IPS DF 6.9 (cell line): ENCODE results near the gene KCNK13.
A peak's percentile ranks its signal among the peaks of the same experiment; 100 is the strongest.

ENCODE experiments used
- DNase-seq: peaks from one replicate; pipeline ENCODE4 v3.0.0-alpha.2; 2013; ENCODE audit warnings: low read depth, low spot score
- H3K27ac ChIP-seq: one replicate; pipeline ENCODE4 v1.5.1; 2013; ENCODE audit warnings: low read length, control low read depth
- H3K27me3 ChIP-seq: 2 replicates; pipeline ENCODE4 v1.6.1; 2013; ENCODE audit warnings: mild to moderate bottlenecking, low read length; ENCODE audit not compliant: control insufficient read depth, insufficient read depth
- H3K36me3 ChIP-seq: 2 replicates; pipeline ENCODE4 v1.6.1; 2013; ENCODE audit warnings: low read length; ENCODE audit not compliant: control insufficient read depth, insufficient read depth
- H3K4me1 ChIP-seq: 2 replicates; pipeline ENCODE4 v1.6.1; 2013; ENCODE audit warnings: low read length; ENCODE audit not compliant: control insufficient read depth, insufficient read depth
- H3K4me3 ChIP-seq: 2 replicates; pipeline ENCODE4 v1.5.1; 2013; ENCODE audit warnings: mild to moderate bottlenecking, low read length
- H3K9me3 ChIP-seq: 2 replicates; pipeline ENCODE4 v1.6.1; 2013; ENCODE audit warnings: low read length, inconsistent platforms; ENCODE audit not compliant: control insufficient read depth, insufficient read depth
- WGBS: extraction: QIAGEN DNeasy Blood & Tissue Kit; methylation state at CpG from one replicate; pipeline ENCODE4 v1.1.7; 2013; ENCODE audit warnings: mixed read lengths, missing lambda C conversion rate; ENCODE audit not compliant: insufficient read length, insufficient coverage; 5-methylcytosine and 5-hydroxymethylcytosine counted together

KCNK13 gene

GRCh38 chr14:90095096-90095495, 33.3 kb downstream of the KCNK13 start:
- DNase-seq, result no peak
- Histone ChIP-seq H3K27me3 (no peaks in the 10 kb centered on the region), H3K4me1 (peaks cover 3% of the 10 kb centered on the region; the same call in 1 of the 2 replicates), H3K9me3 (no peaks in the 10 kb centered on the region), H3K27ac (no peak overlapping the region), H3K4me3 (no peak overlapping the region), H3K36me3 (no peaks in the 10 kb centered on the region)
- whole genome bisulfite sequencing, result no CpG with 5 or more reads among the region's 4 CpGs

GRCh38 chr14:90096566-90096965, 34.8 kb downstream of the KCNK13 start:
- H3K4me3 ChIP-seq, result no peak overlapping the region
- H3K9me3 ChIP-seq, result no peaks in the 10 kb centered on the region
- H3K4me1 ChIP-seq, result peaks cover 3% of the 10 kb centered on the region; the same call in 1 of the 2 replicates
- no peaks in the 10 kb centered on the region for H3K27me3 ChIP-seq
- H3K27ac ChIP-seq, result no peak overlapping the region
- DNase-seq, result no peak
- no peaks in the 10 kb centered on the region for H3K36me3 ChIP-seq
- WGBS, result no CpG with 5 or more reads among the region's 1 CpG

GRCh38 chr14:90103808-90104207, 42.0 kb downstream of the KCNK13 start:
- DNase-seq, result no peak
- Histone ChIP-seq H3K27me3 (no peaks in the 10 kb centered on the region), H3K36me3 (no peaks in the 10 kb centered on the region), H3K4me1 (no peaks in the 10 kb centered on the region), H3K27ac (no peak overlapping the region), H3K9me3 (no peaks in the 10 kb centered on the region), H3K4me3 (no peak overlapping the region)
- WGBS, result 100% methylated on average over 2 of the region's 3 CpGs

DNA sequence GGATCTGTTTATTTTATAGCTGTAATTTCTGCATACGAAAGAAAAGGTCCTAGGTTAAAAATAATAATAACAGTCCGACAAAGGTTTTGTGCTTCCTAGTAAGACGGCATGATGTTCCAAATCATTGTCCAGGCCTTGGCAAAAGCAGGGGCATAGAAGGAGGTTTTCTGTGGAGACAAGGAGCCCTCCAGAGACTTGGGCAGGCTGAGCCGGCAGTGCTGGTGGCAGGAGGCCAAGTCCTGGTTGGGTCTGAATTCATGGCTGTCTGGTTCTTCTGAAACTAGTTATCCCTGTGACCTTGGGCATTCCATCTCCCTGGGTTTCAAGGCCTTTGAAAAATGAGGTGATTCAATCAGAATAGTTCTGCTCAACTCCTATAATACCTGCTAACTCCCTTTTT, 44.0 kb downstream of the KCNK13 start:
- no CpG with 5 or more reads among the region's 4 CpGs for whole genome bisulfite sequencing
- Histone ChIP-seq H3K4me3 (no peak overlapping the region), H3K36me3 (no peaks in the 10 kb centered on the region), H3K27ac (no peak overlapping the region), H3K4me1 (no peaks in the 10 kb centered on the region), H3K27me3 (no peaks in the 10 kb centered on the region), H3K9me3 (no peaks in the 10 kb centered on the region)
- no peak for DNase-seq

- H3K4me1 ChIP-seq, result no peaks in the 10 kb centered on the region
- no peaks in the 10 kb centered on the region for H3K27me3 ChIP-seq
- no peaks in the 10 kb centered on the region for H3K36me3 ChIP-seq
- no peaks in the 10 kb centered on the region for H3K9me3 ChIP-seq
- no peak overlapping the region for H3K27ac ChIP-seq
- no peak for DNase-seq
- no peak overlapping the region for H3K4me3 ChIP-seq
- no CpG with 5 or more reads among the region's 6 CpGs for WGBS
These were observed 46.0 kb downstream of the KCNK13 start for GRCh38 chr14:90107789-90108188.

DNA sequence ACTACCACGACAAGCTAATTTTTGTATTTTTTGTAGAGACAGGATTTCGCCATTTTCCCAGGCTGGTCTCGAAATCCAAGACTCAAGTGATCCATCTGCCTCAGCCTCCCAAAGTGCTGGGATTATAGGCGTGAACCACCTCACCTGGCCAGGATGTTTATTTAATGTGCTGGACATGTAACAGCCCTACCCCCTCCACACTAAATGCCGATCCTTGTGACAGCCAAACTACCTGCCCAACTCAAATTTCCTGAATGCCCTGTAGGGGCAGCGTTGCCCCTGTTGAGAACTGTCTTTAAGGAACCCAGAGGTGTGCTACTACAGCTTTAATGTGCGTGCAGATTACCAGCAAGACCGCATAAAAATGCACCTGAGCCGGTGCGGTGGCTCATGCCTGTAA, 48.1 kb downstream of the KCNK13 start:
- Histone ChIP-seq H3K4me3 (no peak overlapping the region), H3K36me3 (no peaks in the 10 kb centered on the region), H3K27ac (no peak overlapping the region), H3K9me3 (no peaks in the 10 kb centered on the region), H3K27me3 (no peaks in the 10 kb centered on the region), H3K4me1 (no peaks in the 10 kb centered on the region)
- DNase-seq, result peak; percentile 61
- WGBS, result no CpG with 5 or more reads among the region's 10 CpGs

DNA sequence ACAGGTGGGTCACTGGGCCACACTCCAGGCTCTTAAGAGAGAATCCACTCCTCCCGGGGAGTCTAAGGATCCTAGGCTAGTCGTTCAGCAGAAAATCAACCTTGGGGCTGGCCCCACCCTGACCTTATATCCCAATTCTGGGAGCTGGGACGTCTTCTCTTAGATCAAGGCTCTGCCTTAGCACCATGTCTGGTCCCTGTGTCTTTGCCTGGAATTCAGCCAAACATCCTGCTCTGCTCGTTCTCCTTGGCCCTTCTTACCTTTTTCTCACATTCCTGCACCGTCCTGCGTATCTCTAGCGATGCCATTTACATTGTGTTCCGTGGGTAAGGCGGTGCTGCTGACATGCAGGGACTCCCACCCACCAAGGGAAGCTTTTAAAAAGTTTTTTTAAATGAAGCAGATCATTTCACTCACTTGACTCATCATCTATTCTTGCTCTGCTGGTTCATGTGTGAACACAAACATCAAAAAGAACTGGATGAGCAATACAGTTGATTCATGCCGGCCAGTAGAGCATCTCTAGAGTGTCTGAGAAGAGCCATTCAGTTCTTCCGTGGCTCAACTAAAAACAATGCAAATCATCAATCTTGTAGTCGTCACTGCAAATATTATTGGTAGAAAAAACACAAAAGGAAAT, 50.2 kb downstream of the KCNK13 start:
- no CpG with 5 or more reads among the region's 12 CpGs for WGBS
- H3K4me3 ChIP-seq, result no peak overlapping the region
- H3K9me3 ChIP-seq, result no peaks in the 10 kb centered on the region
- no peak for DNase-seq
- H3K4me1 ChIP-seq, result no peaks in the 10 kb centered on the region
- H3K27ac ChIP-seq, result no peak overlapping the region
- no peaks in the 10 kb centered on the region for H3K27me3 ChIP-seq
- no peaks in the 10 kb centered on the region for H3K36me3 ChIP-seq

- Histone ChIP-seq H3K27me3 (no peaks in the 10 kb centered on the region), H3K36me3 (no peaks in the 10 kb centered on the region), H3K9me3 (no peaks in the 10 kb centered on the region), H3K4me1 (no peaks in the 10 kb centered on the region), H3K4me3 (no peak overlapping the region), H3K27ac (no peak overlapping the region)
- no peak for DNase-seq
- WGBS, result no CpG with 5 or more reads among the region's 5 CpGs
These were observed 52.8 kb downstream of the KCNK13 start for GRCh38 chr14:90114554-90114953.

GRCh38 chr14:90115780-90116179, 54.0 kb downstream of the KCNK13 start:
- Histone ChIP-seq H3K4me1 (no peaks in the 10 kb centered on the region), H3K27me3 (no peaks in the 10 kb centered on the region), H3K9me3 (no peaks in the 10 kb centered on the region), H3K4me3 (no peak overlapping the region), H3K36me3 (no peaks in the 10 kb centered on the region), H3K27ac (no peak overlapping the region)
- no CpG with 5 or more reads among the region's 1 CpG for WGBS
- DNase-seq, result no peak

GRCh38 chr14:90116444-90116843, 54.6 kb downstream of the KCNK13 start:
- no peak overlapping the region for H3K27ac ChIP-seq
- H3K4me1 ChIP-seq, result no peaks in the 10 kb centered on the region
- no peak for DNase-seq
- no peaks in the 10 kb centered on the region for H3K27me3 ChIP-seq
- no peak overlapping the region for H3K4me3 ChIP-seq
- no peaks in the 10 kb centered on the region for H3K9me3 ChIP-seq
- no CpG with 5 or more reads among the region's 8 CpGs for WGBS
- no peaks in the 10 kb centered on the region for H3K36me3 ChIP-seq

GRCh38 chr14:90118027-90118426, 56.2 kb downstream of the KCNK13 start:
- WGBS, result no CpG with 5 or more reads among the region's 3 CpGs
- no peak for DNase-seq
- Histone ChIP-seq H3K27me3 (no peaks in the 10 kb centered on the region), H3K4me1 (no peaks in the 10 kb centered on the region), H3K36me3 (no peaks in the 10 kb centered on the region), H3K9me3 (no peaks in the 10 kb centered on the region), H3K4me3 (no peak overlapping the region), H3K27ac (no peak overlapping the region)
